Prostate gland (tissue), 2 donors: ENCODE measurements around the gene ANKRA2.

Experiments
- POLR2A ChIP-seq: fragments of 450-650 bp; IDR thresholded peaks from one replicate; pipeline ENCODE4 v1.6.1; 2016; ENCODE audit warnings: antibody characterized with exemption, mild to moderate bottlenecking
- POLR2AphosphoS5 ChIP-seq: sonication (generic); formaldehyde crosslinking; IDR thresholded peaks from one replicate; pipeline ENCODE4 v1.6.1; 2017; ENCODE audit warnings: antibody characterized with exemption
- TF ChIP-seq, protein P1 (sequence below), 4 experiments: fragments of 200-600 bp in 2 of 4; fragments of 450-650 bp in 2 of 4; sonication (generic) in 2 of 4; IDR thresholded peaks; 1 replicate in 3 of 4; 2 replicates in 1 of 4; pipeline ENCODE4 v1.5.1; 2016 to 2019; ENCODE audit warnings: antibody characterized with exemption in 4 of 4, mild to moderate bottlenecking in 2 of 4, moderate library complexity in 2 of 4

- TF ChIP-seq, protein P1, sequence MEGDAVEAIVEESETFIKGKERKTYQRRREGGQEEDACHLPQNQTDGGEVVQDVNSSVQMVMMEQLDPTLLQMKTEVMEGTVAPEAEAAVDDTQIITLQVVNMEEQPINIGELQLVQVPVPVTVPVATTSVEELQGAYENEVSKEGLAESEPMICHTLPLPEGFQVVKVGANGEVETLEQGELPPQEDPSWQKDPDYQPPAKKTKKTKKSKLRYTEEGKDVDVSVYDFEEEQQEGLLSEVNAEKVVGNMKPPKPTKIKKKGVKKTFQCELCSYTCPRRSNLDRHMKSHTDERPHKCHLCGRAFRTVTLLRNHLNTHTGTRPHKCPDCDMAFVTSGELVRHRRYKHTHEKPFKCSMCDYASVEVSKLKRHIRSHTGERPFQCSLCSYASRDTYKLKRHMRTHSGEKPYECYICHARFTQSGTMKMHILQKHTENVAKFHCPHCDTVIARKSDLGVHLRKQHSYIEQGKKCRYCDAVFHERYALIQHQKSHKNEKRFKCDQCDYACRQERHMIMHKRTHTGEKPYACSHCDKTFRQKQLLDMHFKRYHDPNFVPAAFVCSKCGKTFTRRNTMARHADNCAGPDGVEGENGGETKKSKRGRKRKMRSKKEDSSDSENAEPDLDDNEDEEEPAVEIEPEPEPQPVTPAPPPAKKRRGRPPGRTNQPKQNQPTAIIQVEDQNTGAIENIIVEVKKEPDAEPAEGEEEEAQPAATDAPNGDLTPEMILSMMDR (IDR thresholded peaks at IDR 0.05) = no peak
- TF ChIP-seq POLR2A (no peak), POLR2AphosphoS5 (no peak)
Measured at GRCh38 chr5:73615085-73615484, 49.6 kb upstream of the ANKRA2 start.
